NCI-H82 treated with DMSO at 0.1 percent for 48 hours (cell line): Measurements from ENCODE around the gene MXD4.

Experiments
- DNase-seq: peaks from one replicate; lab custom pipeline; 2025; ENCODE audit not compliant: unreplicated experiment; lab: John Stamatoyannopoulos, UW

The MXD4 gene

GRCh38 chr4:2253160-2254084, 8.5 kb downstream of the MXD4 start:
- DNase-seq: no peak

- DNase-seq: no peak
Observed at GRCh38 chr4:2252530-2253091, 9.3 kb downstream of the MXD4 start.

GRCh38 chr4:2251795-2252529, 9.9 kb downstream of the MXD4 start:
- DNase-seq: no peak

GRCh38 chr4:2251073-2251794, 10.7 kb downstream of the MXD4 start:
- DNase-seq: no peak

GRCh38 chr4:2250357-2251072, 11.4 kb downstream of the MXD4 start:
- no peak for DNase-seq

- no peak for DNase-seq
Observed at GRCh38 chr4:2249526-2250356, 12.2 kb downstream of the MXD4 start.

GRCh38 chr4:2248821-2249261, 13.1 kb downstream of the MXD4 start:
- no peak for DNase-seq

GRCh38 chr4:2248044-2248780, 13.7 kb downstream of the MXD4 start:
- no peak for DNase-seq

GRCh38 chr4:2247128-2248043, 14.5 kb downstream of the MXD4 start:
- no peak for DNase-seq

- DNase-seq: no peak
Observed at GRCh38 chr4:2246384-2247127, 15.4 kb downstream of the MXD4 start.

GRCh38 chr4:2245787-2246275, 16.1 kb downstream of the MXD4 start:
- DNase-seq: no peak

- no peak for DNase-seq
Observed at GRCh38 chr4:2245057-2245786, 16.7 kb downstream of the MXD4 start.

- no peak for DNase-seq
Observed at GRCh38 chr4:2243681-2244380, 18.1 kb downstream of the MXD4 start.

GRCh38 chr4:2241410-2242353, 20.2 kb downstream of the MXD4 start, which contains the start of the genes HAUS3 and POLN:
Gene HAUS3, minus strand, starts transcription at chr4:2242121. Its CDS starts 1,175 bp downstream, at chr4:2240946.
Gene POLN, minus strand, starts transcription at chr4:2242121. Its CDS starts 12,890 bp downstream, at chr4:2229231.
- peak; percentile 74 for DNase-seq
